Smooth muscle cell (in vitro differentiated cells): ENCODE results near the gene F2RL3. TPM values are rescaled to one million over a fixed set of nuclear protein-coding genes. Genes with fewer than 3 reads are reported as not detected.
"Not testable (repeated sequence)": the region's sequence is repeated elsewhere in the genome, so short reads cannot be mapped to it uniquely, and the experiment has no call there.

Experiments used
- DNase-seq: peaks from one replicate; lab custom pipeline; 2025; ENCODE audit not compliant: unreplicated experiment; lab: John Stamatoyannopoulos, UW
- H2AFZ ChIP-seq: fragments of 200-600 bp; sonication (generic); 2 replicates; pipeline ENCODE4 v1.6.0; 2016; ENCODE audit warnings: antibody characterized with exemption, low read depth, mild to moderate bottlenecking
- H3F3A ChIP-seq: fragments of 200-600 bp; sonication (generic); 2 replicates; pipeline ENCODE4 v1.6.0; 2017; ENCODE audit warnings: antibody characterized with exemption, low read depth
- H3K27ac ChIP-seq: fragments of 200-600 bp; sonication (generic); 2 replicates; pipeline ENCODE4 v1.5.1; 2016; ENCODE audit warnings: low read depth, mild to moderate bottlenecking
- H3K27me3 ChIP-seq: fragments of 200-600 bp; sonication (generic); 2 replicates; pipeline ENCODE4 v1.6.1; 2016; ENCODE audit warnings: low read depth, mild to moderate bottlenecking
- H3K36me3 ChIP-seq: fragments of 200-600 bp; sonication (generic); 2 replicates; pipeline ENCODE4 v1.5.1; 2016; ENCODE audit warnings: low read depth
- H3K4me1 ChIP-seq: fragments of 200-600 bp; sonication (generic); 2 replicates; pipeline ENCODE4 v1.5.1; 2016; ENCODE audit warnings: low read depth
- H3K4me2 ChIP-seq: fragments of 200-600 bp; sonication (generic); 2 replicates; pipeline ENCODE4 v1.6.0; 2016; ENCODE audit warnings: mild to moderate bottlenecking
- H3K4me3 ChIP-seq: fragments of 200-600 bp; sonication (generic); 2 replicates; pipeline ENCODE4 v1.5.1; 2016; ENCODE audit warnings: mild to moderate bottlenecking
- H3K79me2 ChIP-seq: fragments of 200-600 bp; sonication (generic); 2 replicates; pipeline ENCODE4 v1.6.0; 2016; ENCODE audit warnings: low read depth, mild to moderate bottlenecking
- H3K9ac ChIP-seq: fragments of 200-600 bp; sonication (generic); 2 replicates; pipeline ENCODE4 v1.6.0; 2016; ENCODE audit warnings: low read depth
- H3K9me3 ChIP-seq: fragments of 200-600 bp; sonication (generic); replicated peaks from 2 replicates; pipeline ENCODE4 v1.5.1; 2016; ENCODE audit warnings: low read depth
- H4K20me1 ChIP-seq: fragments of 200-600 bp; sonication (generic); 2 replicates; pipeline ENCODE4 v1.6.0; 2016; ENCODE audit warnings: low read depth
- WGBS: methylation state at CpG from one replicate; pipeline ENCODE4 v1.1.7; 2016; ENCODE audit warnings: low lambda C conversion rate; 5-methylcytosine and 5-hydroxymethylcytosine counted together
- polyA plus RNA-seq: library from polyadenylated mRNA; unstranded; fragments of >200 nt; fragmentation: Nextera tagmentation; extraction: Ambion mirVana; gene quantifications from 2 replicates; pipeline ENCODE4 v1.2.1, GENCODE V29; 2016
- total RNA-seq: library from RNA; depleted of rRNA; stranded (reverse); fragments of >200 nt; gene quantifications from 2 replicates; pipeline ENCODE4 v1.2.3, GENCODE V29; 2014
- TF ChIP-seq, protein P1 (sequence below): fragments of 200-600 bp; sonication (generic); IDR thresholded peaks from 2 replicates; pipeline ENCODE4 v1.5.1; 2017; ENCODE audit warnings: borderline replicate concordance, mild to moderate bottlenecking, antibody characterized with exemption; ENCODE audit not compliant: insufficient read depth, poor library complexity, severe bottlenecking

Gene F2RL3
- total and polyA plus RNA-seq, 2 experiments from 2014 or later, result 0.04 to 1.2 TPM

DNA sequence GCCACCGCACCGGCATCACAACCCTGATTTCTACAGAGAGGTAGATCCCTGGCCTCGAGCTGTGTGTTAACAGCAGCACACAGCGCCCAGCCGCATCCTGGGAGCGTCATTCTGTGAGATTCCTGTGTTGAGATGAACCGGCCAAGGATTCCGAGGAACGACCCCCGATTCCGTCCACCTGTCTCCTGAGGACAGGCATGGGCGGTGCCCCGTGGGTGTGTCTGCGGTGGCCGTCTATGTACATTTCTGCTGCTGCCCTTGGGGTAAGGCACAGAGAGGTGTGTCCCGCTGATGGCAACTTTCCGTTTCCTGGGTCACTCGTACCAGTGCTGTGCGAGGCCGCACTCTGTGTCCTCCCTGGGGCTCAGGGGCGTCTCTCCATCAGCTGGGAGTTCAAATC lies 16.1 kb upstream of the F2RL3 start:
- Histone ChIP-seq H4K20me1 (peaks cover 13% of the 10 kb centered on the region), H3K4me1 (no peaks in the 10 kb centered on the region), H3F3A (no peaks in the 10 kb centered on the region), H3K4me2 (no peak overlapping the region), H3K36me3 (peaks cover 5% of the 10 kb centered on the region), H3K27me3 (no peaks in the 10 kb centered on the region), H3K4me3 (no peak overlapping the region), H3K9me3 (no peaks in the 10 kb centered on the region), H2AFZ (no peak overlapping the region), H3K9ac (no peak overlapping the region), H3K79me2 (peaks cover 18% of the 10 kb centered on the region), H3K27ac (no peak overlapping the region)
- TF ChIP-seq, protein P1, sequence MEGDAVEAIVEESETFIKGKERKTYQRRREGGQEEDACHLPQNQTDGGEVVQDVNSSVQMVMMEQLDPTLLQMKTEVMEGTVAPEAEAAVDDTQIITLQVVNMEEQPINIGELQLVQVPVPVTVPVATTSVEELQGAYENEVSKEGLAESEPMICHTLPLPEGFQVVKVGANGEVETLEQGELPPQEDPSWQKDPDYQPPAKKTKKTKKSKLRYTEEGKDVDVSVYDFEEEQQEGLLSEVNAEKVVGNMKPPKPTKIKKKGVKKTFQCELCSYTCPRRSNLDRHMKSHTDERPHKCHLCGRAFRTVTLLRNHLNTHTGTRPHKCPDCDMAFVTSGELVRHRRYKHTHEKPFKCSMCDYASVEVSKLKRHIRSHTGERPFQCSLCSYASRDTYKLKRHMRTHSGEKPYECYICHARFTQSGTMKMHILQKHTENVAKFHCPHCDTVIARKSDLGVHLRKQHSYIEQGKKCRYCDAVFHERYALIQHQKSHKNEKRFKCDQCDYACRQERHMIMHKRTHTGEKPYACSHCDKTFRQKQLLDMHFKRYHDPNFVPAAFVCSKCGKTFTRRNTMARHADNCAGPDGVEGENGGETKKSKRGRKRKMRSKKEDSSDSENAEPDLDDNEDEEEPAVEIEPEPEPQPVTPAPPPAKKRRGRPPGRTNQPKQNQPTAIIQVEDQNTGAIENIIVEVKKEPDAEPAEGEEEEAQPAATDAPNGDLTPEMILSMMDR, result no peak
- 98% methylated on average over 21 of the region's 21 CpGs for WGBS
- DNase-seq, result no peak

DNA sequence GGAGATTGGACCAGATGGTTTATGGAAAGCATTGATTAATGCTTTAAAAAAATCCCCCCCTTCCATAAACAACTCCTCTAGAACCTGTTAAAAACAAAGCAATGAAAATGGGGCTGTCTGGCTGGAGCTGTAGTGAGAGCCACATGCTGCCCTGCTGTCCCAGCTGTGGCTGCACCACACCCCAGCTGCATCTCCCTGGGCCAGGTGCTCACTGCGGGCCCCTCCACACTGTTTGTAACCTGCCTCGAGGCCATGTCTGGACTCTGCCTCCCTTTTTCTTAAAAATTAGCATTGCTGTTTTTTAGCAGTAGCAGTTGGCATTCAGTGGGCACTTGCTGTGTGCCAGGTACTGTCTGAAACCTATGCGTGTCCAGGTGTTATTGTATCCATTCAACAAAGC lies 15.2 kb upstream of the F2RL3 start:
- Histone ChIP-seq H3K36me3 (peaks cover 5% of the 10 kb centered on the region), H3K9ac (no peak overlapping the region), H4K20me1 (peaks cover 13% of the 10 kb centered on the region), H3K79me2 (peaks cover 18% of the 10 kb centered on the region), H3K27ac (no peak overlapping the region), H2AFZ (no peak overlapping the region), H3K9me3 (no peaks in the 10 kb centered on the region), H3K4me3 (no peak overlapping the region), H3K4me2 (no peak overlapping the region), H3K4me1 (no peaks in the 10 kb centered on the region), H3K27me3 (no peaks in the 10 kb centered on the region), H3F3A (no peaks in the 10 kb centered on the region)
- TF ChIP-seq, protein P1, result no peak
- WGBS, result 91% methylated on average over 3 of the region's 3 CpGs
- DNase-seq, result no peak

DNA sequence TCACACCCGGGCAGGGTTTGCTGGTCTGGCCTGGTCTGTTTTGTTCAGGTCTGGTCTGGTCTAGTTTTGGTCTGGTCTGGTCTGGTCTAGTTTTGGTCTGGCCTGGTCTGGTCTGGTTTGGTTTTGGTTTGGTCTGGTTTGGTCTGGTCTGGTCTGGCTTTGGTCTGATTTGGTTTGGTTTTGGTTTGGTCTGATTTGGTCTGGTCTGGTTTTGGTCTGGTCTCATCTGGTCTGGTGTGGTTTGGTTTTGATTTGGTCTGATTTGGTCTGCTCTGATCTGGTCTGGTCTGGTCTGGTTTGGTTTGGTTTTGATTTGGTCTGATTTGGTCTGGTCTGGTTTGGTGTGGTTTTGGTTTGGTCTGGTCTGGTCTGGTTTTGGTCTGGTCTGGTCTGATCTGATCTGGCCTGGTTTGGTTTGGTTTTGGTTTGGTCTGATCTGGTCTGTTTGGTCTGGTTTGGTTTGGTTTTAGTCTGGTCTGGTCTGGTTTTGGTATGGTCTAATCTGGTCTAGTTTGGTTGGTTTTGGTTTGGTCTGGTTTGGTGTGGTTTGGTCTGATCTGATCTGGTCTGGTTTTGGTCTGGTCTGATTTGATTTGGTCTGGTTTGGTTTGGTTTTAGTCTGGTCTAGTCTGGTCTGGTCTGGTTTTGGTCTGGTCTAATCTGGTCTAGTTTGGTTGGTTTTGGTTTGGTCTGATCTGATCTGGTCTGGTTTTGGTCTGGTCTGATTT lies 14.4 kb upstream of the F2RL3 start:
- WGBS, result 97% methylated on average over 1 of the region's 1 CpG
- H3K9me3 ChIP-seq, result no peaks in the 10 kb centered on the region
- no peak overlapping the region for H3K27ac ChIP-seq
- H2AFZ ChIP-seq, result no peak overlapping the region
- H3F3A ChIP-seq, result no peaks in the 10 kb centered on the region
- no peak overlapping the region for H3K4me2 ChIP-seq
- H3K79me2 ChIP-seq, result peaks cover 18% of the 10 kb centered on the region
- DNase-seq, result no peak
- no peak overlapping the region for H3K4me3 ChIP-seq
- H3K27me3 ChIP-seq, result no peaks in the 10 kb centered on the region
- TF ChIP-seq, protein P1, result no peak
- H3K4me1 ChIP-seq, result no peaks in the 10 kb centered on the region
- H4K20me1 ChIP-seq, result peaks cover 13% of the 10 kb centered on the region
- no peak overlapping the region for H3K9ac ChIP-seq
- H3K36me3 ChIP-seq, result peaks cover 5% of the 10 kb centered on the region

DNA sequence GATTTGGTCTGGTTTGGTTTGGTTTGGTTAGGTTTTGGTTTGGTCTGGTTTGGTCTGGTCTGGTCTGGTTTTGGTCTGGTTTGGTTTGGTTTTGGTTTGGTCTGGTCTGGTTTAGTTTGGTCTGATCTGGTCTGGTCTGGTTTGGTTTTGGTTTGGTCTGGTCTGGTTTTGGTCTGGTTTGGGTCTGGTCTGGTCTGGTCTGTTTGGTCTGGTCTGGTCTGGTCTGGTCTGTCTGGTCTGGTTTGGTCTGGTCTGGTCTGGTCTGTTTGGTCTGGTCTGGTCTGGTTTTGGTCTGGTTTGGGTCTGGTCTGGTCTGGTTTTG lies 13.9 kb upstream of the F2RL3 start:
- Histone ChIP-seq H4K20me1 (peaks cover 13% of the 10 kb centered on the region), H3K79me2 (peaks cover 18% of the 10 kb centered on the region)
- H3F3A ChIP-seq, H3K9ac ChIP-seq, H3K9me3 ChIP-seq, H3K4me2 ChIP-seq, DNase-seq, H3K27me3 ChIP-seq, H3K4me1 ChIP-seq, H3K27ac ChIP-seq, H3K36me3 ChIP-seq, H3K4me3 ChIP-seq, H2AFZ ChIP-seq: not testable (repeated sequence)
